HCT116 (cell line): ENCODE data around the gene ZNF488. TPM values are rescaled to one million over a fixed set of nuclear protein-coding genes. Genes with fewer than 3 reads are reported as not detected.

Experiments used
- ATAC-seq: fragments of 200-7000 bp; cut with Tn5 transposase; 2 replicates; pipeline ENCODE4 v1.9.1; 2020; ENCODE audit warnings: mild to moderate bottlenecking, moderate library complexity
- BruUV-seq: library from RNA; stranded (reverse); fragments of 400-500 nt; replicated peaks from 2 replicates; lab custom pipeline; 2021; lab: Mats Ljungman, UMichigan
- CTCF ChIA-PET: fragments of 300-600 bp; sonication (Branson Sonifier 250); formaldehyde crosslinking; loops from one replicate; lab custom pipeline; 2021; ENCODE audit warnings: antibody characterized with exemption; lab: Charles Lee
- POLR2A ChIA-PET: fragments of 300-600, 350-600 bp; sonication (Branson Sonifier 250); formaldehyde crosslinking; loops from one replicate; lab custom pipeline; 2021; ENCODE audit warnings: antibody characterized with exemption; lab: Charles Lee
- RAD21 ChIA-PET, 2 experiments: fragments of 300-600 bp; sonication (Branson Sonifier 250); formaldehyde crosslinking; loops; one replicate each; lab custom pipeline; 2023; ENCODE audit warnings: low total read pairs in 2 of 2; ENCODE audit not compliant: uncharacterized antibody in 2 of 2, unreplicated experiment in 2 of 2, low non-redundant PET in 1 of 2; lab: Charles Lee
- DNase-seq: peaks from one replicate; pipeline ENCODE4 v3.0.0-alpha.2; 2010; ENCODE audit warnings: low read depth, low spot score
- H2AFZ ChIP-seq: fragments of 200-600 bp; shearing (Covaris generic), sonication (generic); 2 replicates; pipeline ENCODE4 v1.6.1; 2017; ENCODE audit warnings: low read depth, mixed run types, mixed read lengths, antibody characterized with exemption, low read length; ENCODE audit not compliant: poor library complexity, severe bottlenecking
- H3K27ac ChIP-seq: 2 replicates; pipeline ENCODE4 v1.5.1; 2012; ENCODE audit warnings: low read depth, low read length
- H3K27me3 ChIP-seq: fragments of 200-600 bp; sonication (generic); 2 replicates; pipeline ENCODE4 v1.6.1; 2016; ENCODE audit warnings: mixed run types, low read length, mixed read lengths; ENCODE audit not compliant: insufficient read depth
- H3K36me3 ChIP-seq, 2 experiments: fragments of 200-500 bp in 1 of 2; fragments of 200-600 bp in 1 of 2; sonication (Bioruptor generic) in 1 of 2; sonication (generic) in 1 of 2; 2 replicates each; pipeline versions ENCODE4 v1.5.1 to v1.6.1; 2014 to 2016; ENCODE audit warnings: low read length in 2 of 2, inconsistent platforms in 1 of 2, mixed read lengths in 1 of 2, mixed run types in 1 of 2; ENCODE audit not compliant: insufficient read depth in 2 of 2, control insufficient read depth in 1 of 2
- H3K4me1 ChIP-seq, 2 experiments: fragments of 200-600 bp in 1 of 2; sonication (generic) in 1 of 2; 2 replicates each; pipeline versions ENCODE4 v1.5.1 to v1.6.1; 2012 to 2017; ENCODE audit warnings: low read length in 2 of 2, inconsistent platforms in 1 of 2, mild to moderate bottlenecking in 1 of 2, mixed read lengths in 1 of 2, mixed run types in 1 of 2, moderate library complexity in 1 of 2; ENCODE audit not compliant: insufficient read depth in 2 of 2, control insufficient read depth in 1 of 2
- H3K4me2 ChIP-seq: fragments of 200-600 bp; sonication (generic); 2 replicates; pipeline ENCODE4 v1.6.1; 2017; ENCODE audit warnings: mixed run types, low read length, mixed read lengths
- H3K4me3 ChIP-seq, 2 experiments: fragments of 200-600 bp in 1 of 2; sonication (generic) in 1 of 2; replicated peaks in 1 of 2; 2 replicates each; pipeline ENCODE4 v1.5.1; 2011 to 2016; ENCODE audit warnings: low read length in 2 of 2, control low read depth in 1 of 2, low read depth in 1 of 2, mild to moderate bottlenecking in 1 of 2, mixed read lengths in 1 of 2, mixed run types in 1 of 2
- H3K79me2 ChIP-seq: fragments of 200-600 bp; sonication (generic); 2 replicates; pipeline ENCODE4 v1.6.1; 2017; ENCODE audit warnings: mild to moderate bottlenecking, mixed run types, low read length, moderate library complexity, mixed read lengths; ENCODE audit not compliant: insufficient read depth
- H3K9ac ChIP-seq: fragments of 200-600 bp; sonication (generic); 2 replicates; pipeline ENCODE4 v1.6.1; 2016; ENCODE audit warnings: low read length, mixed read lengths
- H3K9me2 ChIP-seq: fragments of 200-600 bp; sonication (generic), shearing (Covaris generic); 2 replicates; pipeline ENCODE4 v1.6.1; 2017; ENCODE audit warnings: mixed run types, mild to moderate bottlenecking, moderate library complexity; ENCODE audit not compliant: insufficient read depth
- H3K9me3 ChIP-seq, 2 experiments: fragments of 200-500 bp in 1 of 2; fragments of 200-600 bp in 1 of 2; sonication (Bioruptor generic) in 1 of 2; sonication (generic) in 1 of 2; 2 replicates each; pipeline ENCODE4 v1.6.1; 2014 to 2017; ENCODE audit warnings: low read length in 2 of 2, mixed read lengths in 2 of 2, inconsistent platforms in 1 of 2, low read depth in 1 of 2, mild to moderate bottlenecking in 1 of 2, mixed run types in 1 of 2, moderate library complexity in 1 of 2; ENCODE audit not compliant: control insufficient read depth in 1 of 2, insufficient read depth in 1 of 2
- H4K20me1 ChIP-seq: fragments of 200-600 bp; sonication (generic), shearing (Covaris generic); 2 replicates; pipeline ENCODE4 v1.6.1; 2017; ENCODE audit warnings: mixed run types, mild to moderate bottlenecking, moderate library complexity; ENCODE audit not compliant: insufficient read depth
- EGR1 ChIP-seq: IDR thresholded peaks from 2 replicates; pipeline ENCODE4 v1.6.1; 2012; ENCODE audit warnings: low read depth
- ELF1 ChIP-seq: IDR thresholded peaks from 2 replicates; pipeline ENCODE4 v1.6.1; 2012; ENCODE audit warnings: low read depth, borderline replicate concordance
- EZH2 ChIP-seq: fragments of 200-600 bp; sonication (generic); IDR thresholded peaks from 2 replicates; pipeline ENCODE4 v1.6.1; 2017; ENCODE audit warnings: antibody characterized with exemption, mixed run types
- EZH2phosphoT487 ChIP-seq: fragments of 200-600 bp; IDR thresholded peaks from 2 replicates; pipeline ENCODE4 v1.6.1; 2018; ENCODE audit warnings: antibody characterized with exemption, borderline replicate concordance
- FOSL1 ChIP-seq: IDR thresholded peaks from 2 replicates; pipeline ENCODE4 v1.6.1; 2012; ENCODE audit warnings: low read depth
- JUND ChIP-seq: IDR thresholded peaks from 2 replicates; pipeline ENCODE4 v1.6.1; 2012
- MAX ChIP-seq: IDR thresholded peaks from 2 replicates; pipeline ENCODE4 v1.6.1; 2012
- POLR2A ChIP-seq: IDR thresholded peaks from 2 replicates; pipeline ENCODE4 v1.7.0; 2011; ENCODE audit warnings: borderline replicate concordance; ENCODE audit not compliant: insufficient read depth, insufficient read length; ENCODE audit errors: extremely low read depth
- POLR2AphosphoS5 ChIP-seq: IDR thresholded peaks from 2 replicates; pipeline ENCODE4 v1.6.1; 2011; ENCODE audit warnings: mild to moderate bottlenecking, low read depth, low read length, moderate library complexity
- RAD21 ChIP-seq: IDR thresholded peaks from 2 replicates; pipeline ENCODE4 v1.6.1; 2012; ENCODE audit warnings: low read depth, mild to moderate bottlenecking
- REST ChIP-seq: IDR thresholded peaks from 2 replicates; pipeline ENCODE4 v1.6.1; 2012; ENCODE audit warnings: low read depth
- SIN3A ChIP-seq: IDR thresholded peaks from 2 replicates; pipeline ENCODE4 v1.6.1; 2012; ENCODE audit warnings: low read depth
- SRF ChIP-seq: IDR thresholded peaks from 2 replicates; pipeline ENCODE4 v1.6.1; 2012; ENCODE audit warnings: low read depth
- TCF7L2 ChIP-seq: IDR thresholded peaks from 2 replicates; pipeline ENCODE4 v1.7.0; 2011; ENCODE audit warnings: borderline replicate concordance, inconsistent platforms; ENCODE audit not compliant: insufficient read depth, insufficient read length; ENCODE audit errors: extremely low read depth
- ZBTB33 ChIP-seq: IDR thresholded peaks from 2 replicates; pipeline ENCODE4 v1.6.1; 2011; ENCODE audit warnings: mild to moderate bottlenecking, low read length, moderate library complexity; ENCODE audit not compliant: insufficient replicate concordance; ENCODE audit errors: extremely low read depth
- ZNF274 ChIP-seq: fragments of 200-500 bp; sonication (Bioruptor generic); IDR thresholded peaks from 2 replicates; pipeline ENCODE4 v1.6.1; 2014; ENCODE audit warnings: mild to moderate bottlenecking, low read depth, low read length, inconsistent platforms
- intact Hi-C: fragments of 100-400 bp; cut with micrococcal nuclease; formaldehyde crosslinking; loops from 2 replicates; pipeline ENCODE4 v1.10.0; 2022
- total RNA-seq: library from RNA; stranded (reverse); gene quantifications from one replicate; pipeline ENCODE4 v1.2.1, GENCODE V29; 2021; ENCODE audit not compliant: unreplicated experiment
- TF ChIP-seq, protein P1 (sequence below), 3 experiments: fragments of 200-600 bp in 1 of 3; sonication (generic) in 1 of 3; IDR thresholded peaks in 2 of 3; conservative IDR thresholded peaks in 1 of 3; 2 replicates each; pipeline ENCODE4 v1.5.1; 2012 to 2017; ENCODE audit warnings: low read depth in 2 of 3, low read length in 2 of 3, antibody characterized with exemption in 1 of 3, borderline replicate concordance in 1 of 3, control low read depth in 1 of 3, mild to moderate bottlenecking in 1 of 3, mixed read lengths in 1 of 3, mixed run types in 1 of 3, moderate library complexity in 1 of 3; ENCODE audit not compliant: insufficient read depth in 1 of 3
- TF ChIP-seq, protein P2 (sequence below): IDR thresholded peaks from 2 replicates; pipeline ENCODE4 v1.6.1; 2012

ZNF488 gene
- total RNA-seq, 1 experiment from 2014 or later = 3.9 TPM

GRCh38 chr10:47339759-47340607, 44.1 kb downstream of the ZNF488 start:
- Histone ChIP-seq H3K36me3 (no peaks in the 10 kb centered on the region), H3K4me1 (no peaks in the 10 kb centered on the region), H3K9me3 (no peaks in the 10 kb centered on the region), H3K4me2 (no peak overlapping the region), H3K79me2 (no peaks in the 10 kb centered on the region), H3K9ac (no peak overlapping the region), H3K4me3 (no peak overlapping the region), H3K27ac (no peak overlapping the region), H2AFZ (peak overlapping the region; percentile 10), H3K27me3 (no peaks in the 10 kb centered on the region), H3K9me2 (no peaks in the 10 kb centered on the region), H4K20me1 (no peaks in the 10 kb centered on the region)
- POLR2A ChIA-PET = no interaction called here
- BruUV-seq = no TSS peak
- DNase-seq = no peak
- intact Hi-C loops = loop anchor here (1.0 kb wide), 2 partner anchors 292 to 316 kb away; no protein-coding TSS in a partner anchor
- CTCF ChIA-PET = interaction anchor here (0.9 to 2.3 kb wide), 10 partner anchors 8 to 347 kb away, joined by 3 to 39 read pairs (median 6); no protein-coding TSS in a partner anchor
- TF ChIP-seq EGR1 = no peak
- no peak for TF ChIP-seq ZBTB33
- no peak for TF ChIP-seq ELF1
- no peak for TF ChIP-seq JUND
- TF ChIP-seq REST = no peak
- no peak for TF ChIP-seq POLR2AphosphoS5
- no peak for TF ChIP-seq TCF7L2
- TF ChIP-seq POLR2A = no peak
- no peak for TF ChIP-seq EZH2phosphoT487
- TF ChIP-seq, protein P1, sequence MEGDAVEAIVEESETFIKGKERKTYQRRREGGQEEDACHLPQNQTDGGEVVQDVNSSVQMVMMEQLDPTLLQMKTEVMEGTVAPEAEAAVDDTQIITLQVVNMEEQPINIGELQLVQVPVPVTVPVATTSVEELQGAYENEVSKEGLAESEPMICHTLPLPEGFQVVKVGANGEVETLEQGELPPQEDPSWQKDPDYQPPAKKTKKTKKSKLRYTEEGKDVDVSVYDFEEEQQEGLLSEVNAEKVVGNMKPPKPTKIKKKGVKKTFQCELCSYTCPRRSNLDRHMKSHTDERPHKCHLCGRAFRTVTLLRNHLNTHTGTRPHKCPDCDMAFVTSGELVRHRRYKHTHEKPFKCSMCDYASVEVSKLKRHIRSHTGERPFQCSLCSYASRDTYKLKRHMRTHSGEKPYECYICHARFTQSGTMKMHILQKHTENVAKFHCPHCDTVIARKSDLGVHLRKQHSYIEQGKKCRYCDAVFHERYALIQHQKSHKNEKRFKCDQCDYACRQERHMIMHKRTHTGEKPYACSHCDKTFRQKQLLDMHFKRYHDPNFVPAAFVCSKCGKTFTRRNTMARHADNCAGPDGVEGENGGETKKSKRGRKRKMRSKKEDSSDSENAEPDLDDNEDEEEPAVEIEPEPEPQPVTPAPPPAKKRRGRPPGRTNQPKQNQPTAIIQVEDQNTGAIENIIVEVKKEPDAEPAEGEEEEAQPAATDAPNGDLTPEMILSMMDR (IDR thresholded peaks at IDR 0.05 in 2 of 3, conservative IDR thresholded peaks at IDR 0.05 in 1 of 3; ENCODE audit: borderline replicate concordance in 1 of 3, insufficient read depth in 1 of 3, low read depth in 2 of 3, low read length in 2 of 3) = no peak
- no peak for TF ChIP-seq EZH2
- no peak for TF ChIP-seq ZNF274
- TF ChIP-seq SRF = no peak
- TF ChIP-seq SIN3A = no peak
- TF ChIP-seq FOSL1 = no peak
- no peak for TF ChIP-seq MAX
- no peak for TF ChIP-seq RAD21
- TF ChIP-seq, protein P2, sequence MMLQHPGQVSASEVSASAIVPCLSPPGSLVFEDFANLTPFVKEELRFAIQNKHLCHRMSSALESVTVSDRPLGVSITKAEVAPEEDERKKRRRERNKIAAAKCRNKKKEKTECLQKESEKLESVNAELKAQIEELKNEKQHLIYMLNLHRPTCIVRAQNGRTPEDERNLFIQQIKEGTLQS = no peak
- RAD21 ChIA-PET = interaction anchor here (0.9 to 1.5 kb wide), 3 partner anchors 292 to 347 kb away, joined by 3 to 6 read pairs (median 4); no protein-coding TSS in a partner anchor
- peak; percentile 56 for ATAC-seq
